H9 (cell line): ENCODE data around the gene MPP7. TPM values are rescaled to one million over a fixed set of nuclear protein-coding genes. Genes with fewer than 3 reads are reported as not detected.

Experiments used
- DNase-seq: peaks from one replicate; pipeline ENCODE4 v3.0.0-alpha.2; 2017
- H2AFZ ChIP-seq: one replicate; pipeline ENCODE4 v1.6.1; 2013; ENCODE audit warnings: mild to moderate bottlenecking, low read length, control low read depth, moderate library complexity
- H2AK5ac ChIP-seq: 2 replicates; pipeline ENCODE4 v1.6.1; 2013; ENCODE audit warnings: low read length, control low read depth, mixed read lengths; ENCODE audit not compliant: insufficient read length
- H2BK120ac ChIP-seq: one replicate; pipeline ENCODE4 v1.6.1; 2013; ENCODE audit warnings: low read depth, mild to moderate bottlenecking, low read length, control low read depth, inconsistent platforms; ENCODE audit not compliant: poor library complexity, severe bottlenecking
- H2BK12ac ChIP-seq: 2 replicates; pipeline ENCODE4 v1.6.1; 2013; ENCODE audit warnings: low read length, control low read depth, mixed read lengths, low read depth; ENCODE audit not compliant: insufficient read length
- H2BK15ac ChIP-seq: 2 replicates; pipeline ENCODE4 v1.6.1; 2013; ENCODE audit warnings: low read depth, low read length, control low read depth
- H2BK20ac ChIP-seq: one replicate; pipeline ENCODE4 v1.6.1; 2013; ENCODE audit warnings: low read depth, mild to moderate bottlenecking, low read length, control low read depth, inconsistent platforms; ENCODE audit not compliant: poor library complexity, severe bottlenecking
- H2BK5ac ChIP-seq: 2 replicates; pipeline ENCODE4 v1.6.1; 2013; ENCODE audit warnings: low read length, control low read depth, mixed read lengths; ENCODE audit not compliant: insufficient read length
- H3K14ac ChIP-seq: 2 replicates; pipeline ENCODE4 v1.6.1; 2013; ENCODE audit warnings: low read length, control low read depth; ENCODE audit not compliant: insufficient read depth
- H3K18ac ChIP-seq: 2 replicates; pipeline ENCODE4 v1.6.1; 2013; ENCODE audit warnings: low read depth, mild to moderate bottlenecking, mixed read lengths, low read length, control low read depth; ENCODE audit not compliant: insufficient read length
- H3K23ac ChIP-seq: 2 replicates; pipeline ENCODE4 v1.6.1; 2013; ENCODE audit warnings: low read length, control low read depth, mixed read lengths, low read depth; ENCODE audit not compliant: insufficient read length
- H3K23me2 ChIP-seq: 2 replicates; pipeline ENCODE4 v1.6.1; 2013; ENCODE audit warnings: low read depth, mild to moderate bottlenecking, mixed read lengths, low read length, control low read depth; ENCODE audit not compliant: insufficient read length, poor library complexity, severe bottlenecking
- H3K27ac ChIP-seq: 2 replicates; pipeline ENCODE4 v1.5.1; 2013; ENCODE audit warnings: low read length, control low read depth, mixed read lengths, low read depth; ENCODE audit not compliant: insufficient read length
- H3K27me3 ChIP-seq: 2 replicates; pipeline ENCODE4 v1.6.1; 2013; ENCODE audit warnings: low read length, control low read depth, inconsistent platforms; ENCODE audit not compliant: insufficient read depth
- H3K4ac ChIP-seq: 2 replicates; pipeline ENCODE4 v1.6.1; 2013; ENCODE audit warnings: low read depth, mild to moderate bottlenecking, control low read depth, inconsistent platforms, low read length, moderate library complexity
- H3K4me1 ChIP-seq: 2 replicates; pipeline ENCODE4 v1.6.1; 2013; ENCODE audit warnings: low read length, control low read depth, inconsistent platforms; ENCODE audit not compliant: insufficient read depth
- H3K4me2 ChIP-seq: 2 replicates; pipeline ENCODE4 v1.6.1; 2013; ENCODE audit warnings: low read length, control low read depth, mixed read lengths; ENCODE audit not compliant: insufficient read length, insufficient read depth
- H3K56ac ChIP-seq: 2 replicates; pipeline ENCODE4 v1.6.1; 2013; ENCODE audit warnings: low read depth, mild to moderate bottlenecking, mixed read lengths, low read length, control low read depth; ENCODE audit not compliant: insufficient read length
- H3K79me1 ChIP-seq: 2 replicates; pipeline ENCODE4 v1.6.1; 2013; ENCODE audit warnings: low read depth, mild to moderate bottlenecking, moderate library complexity, low read length, control low read depth, inconsistent platforms; ENCODE audit not compliant: insufficient read depth, poor library complexity, severe bottlenecking
- H3K79me2 ChIP-seq: 2 replicates; pipeline ENCODE4 v1.6.1; 2013; ENCODE audit warnings: low read length, control low read depth, inconsistent platforms; ENCODE audit not compliant: insufficient read depth
- H3K9ac ChIP-seq: 2 replicates; pipeline ENCODE4 v1.6.1; 2013; ENCODE audit warnings: low read length, control low read depth, mixed read lengths; ENCODE audit not compliant: insufficient read length; ENCODE audit errors: extremely low read depth
- H3K9me3 ChIP-seq: one replicate; pipeline ENCODE4 v1.6.1; 2013; ENCODE audit warnings: low read depth, low read length, inconsistent platforms; ENCODE audit not compliant: control insufficient read depth
- H3T11ph ChIP-seq: one replicate; pipeline ENCODE4 v1.6.1; 2013; ENCODE audit warnings: mild to moderate bottlenecking, low read length, control low read depth, inconsistent platforms
- H4K20me1 ChIP-seq: one replicate; pipeline ENCODE4 v1.6.1; 2013; ENCODE audit not compliant: control insufficient read depth, insufficient read length, insufficient read depth
- H4K5ac ChIP-seq: 2 replicates; pipeline ENCODE4 v1.6.1; 2013; ENCODE audit warnings: low read depth, mild to moderate bottlenecking, mixed read lengths, low read length, control low read depth; ENCODE audit not compliant: insufficient read length
- H4K8ac ChIP-seq: replicated peaks from 2 replicates; pipeline ENCODE4 v1.6.1; 2013; ENCODE audit warnings: low read length, control low read depth, mixed read lengths, low read depth; ENCODE audit not compliant: insufficient read length
- H4K91ac ChIP-seq: 2 replicates; pipeline ENCODE4 v1.6.1; 2013; ENCODE audit warnings: low read depth, mild to moderate bottlenecking, moderate library complexity, mixed read lengths, low read length, control low read depth; ENCODE audit not compliant: insufficient read length
- H3K27ac Mint-ChIP-seq, 3 experiments: 2 replicates in 2 of 3; 3 replicates in 1 of 3; pipeline ENCODE4 v1.8.0; 2020 to 2021; ENCODE audit warnings: mixed read lengths in 3 of 3, mild to moderate bottlenecking in 1 of 3, moderate library complexity in 1 of 3
- H3K27me3 Mint-ChIP-seq: 2 replicates; pipeline ENCODE4 v1.8.0; 2021; ENCODE audit warnings: low read depth, mild to moderate bottlenecking, moderate library complexity, mixed read lengths
- H3K36me3 Mint-ChIP-seq, 3 experiments: 2 replicates in 2 of 3; 3 replicates in 1 of 3; pipeline ENCODE4 v1.8.0; 2020 to 2021; ENCODE audit warnings: low read depth in 3 of 3, mixed read lengths in 3 of 3; ENCODE audit not compliant: insufficient read depth in 1 of 3
- H3K4me1 Mint-ChIP-seq, 2 experiments: 2 replicates each; pipeline ENCODE4 v1.8.0; 2020; ENCODE audit warnings: mixed read lengths in 2 of 2
- H3K4me3 Mint-ChIP-seq, 2 experiments: 2 replicates in 1 of 2; 3 replicates in 1 of 2; pipeline ENCODE4 v1.8.0; 2020 to 2021; ENCODE audit warnings: mild to moderate bottlenecking in 2 of 2, mixed read lengths in 2 of 2, moderate library complexity in 1 of 2
- H3K9me3 Mint-ChIP-seq, 2 experiments: 2 replicates in 1 of 2; 3 replicates in 1 of 2; pipeline ENCODE4 v1.8.0; 2020; ENCODE audit warnings: mild to moderate bottlenecking in 2 of 2, mixed read lengths in 2 of 2, moderate library complexity in 1 of 2
- CTCF ChIP-seq: fragments of 200-600 bp; sonication (generic); conservative IDR thresholded peaks from 3 replicates; pipeline ENCODE4 v1.8.0; 2021; ENCODE audit warnings: antibody characterized with exemption, mild to moderate bottlenecking
- WGBS: extraction: QIAGEN DNeasy Blood & Tissue Kit; methylation state at CpG from one replicate; pipeline ENCODE4 v1.1.7; 2013; ENCODE audit warnings: missing lambda C conversion rate, low lambda C conversion rate, mixed read lengths; ENCODE audit not compliant: insufficient read length; ENCODE audit errors: extremely low coverage; 5-methylcytosine and 5-hydroxymethylcytosine counted together
- total RNA-seq: library from RNA; stranded (reverse); gene quantifications from 2 replicates; pipeline ENCODE4 v1.2.1, GENCODE V29; 2021

MPP7 gene
- total RNA-seq, 1 experiment from 2014 or later: 6.9 TPM

GRCh38 chr10:28280652-28281051 is 22.2 kb downstream of the MPP7 start:
- Mint-ChIP-seq H3K9me3 (no peaks in the 10 kb centered on the region), H3K4me3 (no peak overlapping the region), H3K36me3 (no peaks in the 10 kb centered on the region), H3K27ac (no peak overlapping the region), H3K4me1 (peaks cover 16 to 22% of the 10 kb centered on the region in 2 experiments), H3K27me3 (no peaks in the 10 kb centered on the region)
- H3K4ac ChIP-seq: no peak overlapping the region
- no peak overlapping the region for H2BK12ac ChIP-seq
- no peaks in the 10 kb centered on the region for H4K20me1 ChIP-seq
- no peaks in the 10 kb centered on the region for H3K27me3 ChIP-seq
- H3T11ph ChIP-seq: no peak overlapping the region
- no peak overlapping the region for H2BK120ac ChIP-seq
- H2BK5ac ChIP-seq: no peak overlapping the region
- TF ChIP-seq CTCF: no peak
- no peak overlapping the region for H3K4me2 ChIP-seq
- H2BK20ac ChIP-seq: no peak overlapping the region
- H3K14ac ChIP-seq: no peak overlapping the region
- H3K9ac ChIP-seq: no peak overlapping the region
- H3K79me1 ChIP-seq: no peaks in the 10 kb centered on the region
- H4K5ac ChIP-seq: no peak overlapping the region
- H2BK15ac ChIP-seq: no peak overlapping the region
- no peak overlapping the region for H4K8ac ChIP-seq
- H3K9me3 ChIP-seq: no peaks in the 10 kb centered on the region
- no peak for DNase-seq
- no peak overlapping the region for H3K27ac ChIP-seq
- H2AK5ac ChIP-seq: no peak overlapping the region
- H3K23ac ChIP-seq: no peak overlapping the region
- H3K18ac ChIP-seq: no peak overlapping the region
- no peaks in the 10 kb centered on the region for H3K79me2 ChIP-seq
- no peak overlapping the region for H4K91ac ChIP-seq
- no peaks in the 10 kb centered on the region for H3K4me1 ChIP-seq
- WGBS: no CpG with 5 or more reads among the region's 3 CpGs
- H3K56ac ChIP-seq: no peak overlapping the region
- no peaks in the 10 kb centered on the region for H3K23me2 ChIP-seq
- H2AFZ ChIP-seq: no peak overlapping the region
